AML-193 (cell line): Measurements from ENCODE around the gene MGA.

ENCODE experiments used
- DNase-seq, 2 experiments: peaks; one replicate each; lab custom pipeline; 2025; lab: John Stamatoyannopoulos, UW

MGA gene

GRCh38 chr15:41660235-41661077, at the start of gene MGA:
MGA (plus strand) TSS chr15:41660405.
- DNase-seq: peak; percentile 66

- DNase-seq: no peak
Observed at GRCh38 chr15:41620536-41621199, 39.5 kb upstream of the MGA start.

GRCh38 chr15:41621200-41622193, 38.7 kb upstream of the MGA start:
- DNase-seq: no peak

GRCh38 chr15:41622901-41623300, 37.3 kb upstream of the MGA start:
- DNase-seq: no peak

GRCh38 chr15:41627203-41627602, 33.0 kb upstream of the MGA start:
- no peak for DNase-seq

- DNase-seq: no peak
Observed at GRCh38 chr15:41629463-41629862, 30.7 kb upstream of the MGA start.

GRCh38 chr15:41629883-41630282, 30.3 kb upstream of the MGA start:
- DNase-seq: no peak

- no peak for DNase-seq
Observed at GRCh38 chr15:41630616-41631217, 29.5 kb upstream of the MGA start.

GRCh38 chr15:41631880-41632470, 28.2 kb upstream of the MGA start:
- no peak for DNase-seq

GRCh38 chr15:41633609-41634008, 26.6 kb upstream of the MGA start:
- DNase-seq: no peak

GRCh38 chr15:41634072-41634626, 26.1 kb upstream of the MGA start:
- no peak for DNase-seq

- no peak for DNase-seq
Observed at GRCh38 chr15:41637086-41637485, 23.1 kb upstream of the MGA start.

GRCh38 chr15:41640985-41641384, 19.2 kb upstream of the MGA start:
- no peak for DNase-seq

- DNase-seq: peak; percentile 47 to 51
Observed at GRCh38 chr15:41647262-41647661, 12.9 kb upstream of the MGA start.

- DNase-seq: no peak
Observed at GRCh38 chr15:41648097-41648496, 12.1 kb upstream of the MGA start.

GRCh38 chr15:41648770-41649169, 11.4 kb upstream of the MGA start:
- no peak for DNase-seq

GRCh38 chr15:41650806-41651205, 9.4 kb upstream of the MGA start:
- DNase-seq: no peak

GRCh38 chr15:41651373-41651772, 8.8 kb upstream of the MGA start:
- no peak for DNase-seq

- DNase-seq: no peak
Observed at GRCh38 chr15:41653760-41654159, 6.4 kb upstream of the MGA start.

- DNase-seq: no peak
Observed at GRCh38 chr15:41655716-41656115, 4.5 kb upstream of the MGA start.

- DNase-seq: no peak
Observed at GRCh38 chr15:41656188-41656587, 4.0 kb upstream of the MGA start.
